OCI-LY7 (cell line): ENCODE measurements around the gene EYS. TPM values are rescaled to one million over a fixed set of nuclear protein-coding genes. Genes with fewer than 3 reads are reported as not detected.
"Not testable (repeated sequence)": the region's sequence is repeated elsewhere in the genome, so short reads cannot be mapped to it uniquely, and the experiment has no call there.

Experiments used
- BruUV-seq: library from RNA; stranded (reverse); fragments of 400-500 nt; replicated peaks from 2 replicates; lab custom pipeline; 2021; lab: Mats Ljungman, UMichigan
- CTCF ChIA-PET: fragments of 300-600 bp; sonication (Branson Sonifier 250); formaldehyde crosslinking; loops from one replicate; lab custom pipeline; 2022; ENCODE audit warnings: antibody characterized with exemption; ENCODE audit not compliant: unreplicated experiment; lab: Charles Lee
- POLR2A ChIA-PET: fragments of 300-600 bp; sonication (Branson Sonifier 250); formaldehyde crosslinking; loops from one replicate; lab custom pipeline; 2022; ENCODE audit warnings: antibody characterized with exemption; lab: Charles Lee
- DNase-seq: peaks from one replicate; pipeline ENCODE4 v3.0.0-alpha.2; 2015; ENCODE audit warnings: low spot score
- H2AFZ ChIP-seq: fragments of 200-600 bp; sonication (generic), shearing (Covaris generic); 2 replicates; pipeline ENCODE4 v1.6.1; 2014; ENCODE audit warnings: mild to moderate bottlenecking, antibody characterized with exemption, low read length, moderate library complexity
- H3K27ac ChIP-seq: fragments of 200-600 bp; sonication (generic); 2 replicates; pipeline ENCODE4 v1.5.1; 2014; ENCODE audit warnings: mixed run types, low read depth, mild to moderate bottlenecking, moderate library complexity, low read length, inconsistent platforms; ENCODE audit not compliant: poor library complexity, severe bottlenecking
- H3K36me3 ChIP-seq: fragments of 200-600 bp; sonication (generic); 2 replicates; pipeline ENCODE4 v1.6.1; 2014; ENCODE audit warnings: mild to moderate bottlenecking, antibody characterized with exemption, low read length, moderate library complexity, mixed read lengths; ENCODE audit not compliant: insufficient read depth
- H3K4me1 ChIP-seq: fragments of 200-600 bp; sonication (generic); 2 replicates; pipeline ENCODE4 v1.5.1; 2014; ENCODE audit warnings: mild to moderate bottlenecking, low read length; ENCODE audit not compliant: insufficient read depth, poor library complexity, severe bottlenecking
- H3K4me2 ChIP-seq: fragments of 200-600 bp; sonication (generic); 2 replicates; pipeline ENCODE4 v1.6.1; 2014; ENCODE audit warnings: mild to moderate bottlenecking, low read length
- H3K4me3 ChIP-seq: fragments of 200-600 bp; sonication (generic); 2 replicates; pipeline ENCODE4 v1.5.1; 2014; ENCODE audit warnings: mild to moderate bottlenecking, low read depth, low read length; ENCODE audit not compliant: poor library complexity, severe bottlenecking
- H3K79me2 ChIP-seq: fragments of 200-600 bp; sonication (generic); 2 replicates; pipeline ENCODE4 v1.6.1; 2016; ENCODE audit warnings: low read depth, mild to moderate bottlenecking, low read length, moderate library complexity, mixed read lengths; ENCODE audit not compliant: insufficient read depth
- H3K9me2 ChIP-seq: fragments of 200-600 bp; sonication (generic); 2 replicates; pipeline ENCODE4 v1.6.1; 2016; ENCODE audit warnings: mild to moderate bottlenecking, low read length, mixed read lengths; ENCODE audit not compliant: insufficient read depth
- H3K9me3 ChIP-seq: fragments of 200-600 bp; sonication (generic); 2 replicates; pipeline ENCODE4 v1.6.1; 2014; ENCODE audit warnings: mild to moderate bottlenecking, mixed run types, low read length, mixed read lengths
- H4K20me1 ChIP-seq: fragments of 200-600 bp; sonication (generic); 2 replicates; pipeline ENCODE4 v1.6.1; 2014; ENCODE audit warnings: mild to moderate bottlenecking, antibody characterized with exemption, low read length, moderate library complexity, mixed read lengths; ENCODE audit not compliant: insufficient read depth
- EZH2phosphoT487 ChIP-seq: fragments of 200-600 bp; sonication (generic); IDR thresholded peaks from 2 replicates; pipeline ENCODE4 v1.6.1; 2018; ENCODE audit warnings: low read depth, borderline replicate concordance, mild to moderate bottlenecking, mixed run types, antibody characterized with exemption, low read length, moderate library complexity, mixed read lengths
- intact Hi-C: fragments of 100-400 bp; cut with micrococcal nuclease; formaldehyde crosslinking; loops from one replicate; pipeline ENCODE4 v1.10.0; 2022; ENCODE audit not compliant: unreplicated experiment
- total RNA-seq, 2 experiments: library from RNA; depleted of rRNA in 1 of 2; stranded (reverse); fragments of >200 nt in 1 of 2; shearing (Covaris generic) in 1 of 2; gene quantifications; 2 replicates each; pipeline ENCODE4 v1.2.3, GENCODE V29; 2014 to 2022
- TF ChIP-seq, protein P1 (sequence below): fragments of 200-600 bp; sonication (generic); conservative IDR thresholded peaks from 2 replicates; pipeline ENCODE4 v1.5.1; 2014; ENCODE audit warnings: mild to moderate bottlenecking, antibody characterized with exemption, low read length, moderate library complexity, mixed read lengths

The EYS gene
- total RNA-seq, 2 experiments from 2014 or later = not detected

DNA sequence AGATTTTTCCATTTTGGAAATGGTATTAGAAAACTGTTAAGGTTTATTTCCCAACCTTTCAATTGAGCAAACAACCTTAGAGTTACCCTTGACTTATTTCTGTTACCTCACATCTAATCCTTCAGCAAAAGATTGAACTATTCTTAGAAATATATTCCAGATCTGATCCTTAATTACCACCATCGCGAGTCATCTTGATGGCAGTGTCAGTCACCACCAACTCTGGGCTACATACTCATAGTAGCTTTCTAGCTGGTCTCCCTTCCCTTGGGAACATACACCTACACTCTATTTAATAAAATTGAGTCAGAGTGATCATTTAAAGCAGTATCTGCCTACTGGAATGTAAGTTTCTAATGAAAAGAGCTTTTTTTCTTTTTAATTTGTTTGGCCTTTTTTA, 308.2 kb downstream of the EYS start:
- Histone ChIP-seq H3K79me2 (no peaks in the 10 kb centered on the region), H3K4me1 (no peaks in the 10 kb centered on the region), H3K27ac (no peak overlapping the region), H3K4me3 (no peak overlapping the region), H2AFZ (no peak overlapping the region), H3K9me3 (no peaks in the 10 kb centered on the region), H3K4me2 (no peak overlapping the region), H4K20me1 (no peaks in the 10 kb centered on the region), H3K9me2 (no peaks in the 10 kb centered on the region), H3K36me3 (no peaks in the 10 kb centered on the region)
- intact Hi-C loops = no loop called here
- ChIA-PET POLR2A (no interaction called here), CTCF (no interaction called here)
- BruUV-seq = no TSS peak
- TF ChIP-seq EZH2phosphoT487 = no peak
- TF ChIP-seq, protein P1, sequence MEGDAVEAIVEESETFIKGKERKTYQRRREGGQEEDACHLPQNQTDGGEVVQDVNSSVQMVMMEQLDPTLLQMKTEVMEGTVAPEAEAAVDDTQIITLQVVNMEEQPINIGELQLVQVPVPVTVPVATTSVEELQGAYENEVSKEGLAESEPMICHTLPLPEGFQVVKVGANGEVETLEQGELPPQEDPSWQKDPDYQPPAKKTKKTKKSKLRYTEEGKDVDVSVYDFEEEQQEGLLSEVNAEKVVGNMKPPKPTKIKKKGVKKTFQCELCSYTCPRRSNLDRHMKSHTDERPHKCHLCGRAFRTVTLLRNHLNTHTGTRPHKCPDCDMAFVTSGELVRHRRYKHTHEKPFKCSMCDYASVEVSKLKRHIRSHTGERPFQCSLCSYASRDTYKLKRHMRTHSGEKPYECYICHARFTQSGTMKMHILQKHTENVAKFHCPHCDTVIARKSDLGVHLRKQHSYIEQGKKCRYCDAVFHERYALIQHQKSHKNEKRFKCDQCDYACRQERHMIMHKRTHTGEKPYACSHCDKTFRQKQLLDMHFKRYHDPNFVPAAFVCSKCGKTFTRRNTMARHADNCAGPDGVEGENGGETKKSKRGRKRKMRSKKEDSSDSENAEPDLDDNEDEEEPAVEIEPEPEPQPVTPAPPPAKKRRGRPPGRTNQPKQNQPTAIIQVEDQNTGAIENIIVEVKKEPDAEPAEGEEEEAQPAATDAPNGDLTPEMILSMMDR = no peak
- DNase-seq = no peak

DNA sequence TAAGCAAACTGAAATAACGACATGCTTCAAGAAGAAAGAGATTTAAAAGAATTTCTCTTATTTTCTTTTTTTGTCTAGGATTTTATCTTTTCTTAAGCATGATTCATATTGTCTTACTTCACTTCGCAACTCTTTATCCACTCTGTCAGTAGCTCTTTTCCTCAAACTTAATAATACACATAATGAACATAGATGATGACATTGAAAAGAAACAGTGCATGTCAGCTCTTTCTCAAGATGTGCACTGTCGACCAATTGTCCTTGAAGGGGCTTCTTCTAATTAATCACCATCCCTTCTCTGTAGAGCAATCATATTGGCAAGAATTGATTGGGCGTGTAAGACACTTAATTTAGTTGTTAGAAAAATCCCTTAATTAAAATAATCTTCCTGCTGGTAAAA, 356.5 kb downstream of the EYS start:
- H3K4me2 ChIP-seq = no peak overlapping the region
- no peak overlapping the region for H3K4me3 ChIP-seq
- no peaks in the 10 kb centered on the region for H3K9me3 ChIP-seq
- no peaks in the 10 kb centered on the region for H3K4me1 ChIP-seq
- no peaks in the 10 kb centered on the region for H3K36me3 ChIP-seq
- H3K79me2 ChIP-seq = no peaks in the 10 kb centered on the region
- TF ChIP-seq EZH2phosphoT487 = no peak
- TF ChIP-seq, protein P1 = no peak
- CTCF ChIA-PET = no interaction called here
- no peak overlapping the region for H3K27ac ChIP-seq
- no peaks in the 10 kb centered on the region for H4K20me1 ChIP-seq
- POLR2A ChIA-PET = no interaction called here
- no peak for DNase-seq
- no peaks in the 10 kb centered on the region for H3K9me2 ChIP-seq
- no peak overlapping the region for H2AFZ ChIP-seq
- BruUV-seq = no TSS peak
- intact Hi-C loops = no loop called here

DNA sequence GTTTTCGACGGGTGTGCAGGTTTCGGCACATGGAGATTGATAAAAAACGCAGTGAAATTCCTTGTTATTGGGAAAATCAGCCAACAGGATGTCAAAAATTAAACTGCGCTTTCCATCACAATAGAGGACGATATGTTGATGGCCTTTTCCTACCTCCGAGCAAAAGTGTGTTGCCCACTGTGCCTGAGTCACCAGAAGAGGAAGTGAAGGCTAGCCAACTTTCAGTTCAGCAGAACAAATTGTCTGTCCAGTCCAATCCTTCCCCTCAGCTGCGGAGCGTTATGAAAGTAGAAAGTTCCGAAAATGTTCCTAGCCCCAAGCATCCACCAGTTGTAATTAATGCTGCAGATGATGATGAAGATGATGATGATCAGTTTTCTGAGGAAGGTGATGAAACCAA, 404.4 kb downstream of the EYS start:
- H3K79me2 ChIP-seq, BruUV-seq, intact Hi-C loops, CTCF ChIA-PET, H2AFZ ChIP-seq, DNase-seq, H4K20me1 ChIP-seq, H3K9me2 ChIP-seq, POLR2A ChIA-PET, H3K9me3 ChIP-seq, H3K36me3 ChIP-seq, H3K4me3 ChIP-seq, H3K27ac ChIP-seq, H3K4me2 ChIP-seq, H3K4me1 ChIP-seq: not testable (repeated sequence)
